CD14-positive monocyte (primary cell): ENCODE measurements around the gene TMA7. TPM values are rescaled to one million over a fixed set of nuclear protein-coding genes. Genes with fewer than 3 reads are reported as not detected.
A peak's percentile ranks its signal among the peaks of the same experiment; 100 is the strongest.

Experiments used
- DNase-seq, 3 donors: peaks; one replicate each; pipeline ENCODE4 v3.0.0-alpha.2; 2011 to 2022
- H2AFZ ChIP-seq: 2 replicates; pipeline ENCODE4 v1.6.0; 2012; ENCODE audit warnings: mild to moderate bottlenecking, low read depth, low read length, inconsistent platforms; ENCODE audit not compliant: insufficient read depth, poor library complexity, severe bottlenecking
- H3K27ac ChIP-seq, 2 donors: 1 replicate in 1 of 2; 2 replicates in 1 of 2; pipeline ENCODE4 v1.5.1; 2012 to 2013; ENCODE audit warnings: low read length in 2 of 2, control low read depth in 1 of 2, inconsistent platforms in 1 of 2, low read depth in 1 of 2, mild to moderate bottlenecking in 1 of 2
- H3K27me3 ChIP-seq, 2 donors: one replicate each; pipeline versions ENCODE4 v1.6.0 to v1.6.1; 2011 to 2013; ENCODE audit warnings: low read length in 2 of 2; ENCODE audit not compliant: control insufficient read depth in 2 of 2, insufficient read depth in 2 of 2
- H3K36me3 ChIP-seq, 2 donors: replicated peaks in 1 of 2; 1 replicate in 1 of 2; 2 replicates in 1 of 2; pipeline versions ENCODE4 v1.5.1 to v1.6.1; 2012 to 2013; ENCODE audit warnings: low read length in 2 of 2, control low read depth in 1 of 2, inconsistent platforms in 1 of 2, mild to moderate bottlenecking in 1 of 2; ENCODE audit not compliant: insufficient read depth in 2 of 2, control insufficient read depth in 1 of 2
- H3K4me1 ChIP-seq, 2 donors: 1 replicate in 1 of 2; 2 replicates in 1 of 2; pipeline versions ENCODE4 v1.5.1 to v1.6.1; 2012 to 2013; ENCODE audit warnings: low read length in 2 of 2, control low read depth in 1 of 2, inconsistent platforms in 1 of 2, mild to moderate bottlenecking in 1 of 2, moderate library complexity in 1 of 2; ENCODE audit not compliant: insufficient read depth in 2 of 2, control insufficient read depth in 1 of 2
- H3K4me2 ChIP-seq: replicated peaks from 2 replicates; pipeline ENCODE3; 2012; ENCODE audit warnings: low read length, moderate library complexity, mild to moderate bottlenecking; ENCODE audit not compliant: poor library complexity, severe bottlenecking; ENCODE audit errors: extremely low read depth
- H3K4me3 ChIP-seq, 3 experiments: fragments of 200-600 bp in 1 of 3; sonication (generic) in 1 of 3; replicated peaks in 1 of 3; 1 replicate in 2 of 3; 2 replicates in 1 of 3; pipeline ENCODE4 v1.5.1; 2011 to 2013; ENCODE audit warnings: low read length in 3 of 3, mild to moderate bottlenecking in 3 of 3, control low read depth in 2 of 3, low read depth in 2 of 3, inconsistent platforms in 1 of 3, moderate library complexity in 1 of 3
- H3K79me2 ChIP-seq: 2 replicates; pipeline ENCODE4 v1.6.0; 2012; ENCODE audit warnings: mild to moderate bottlenecking, control low read depth, inconsistent platforms, low read length, moderate library complexity; ENCODE audit not compliant: insufficient read depth
- H3K9ac ChIP-seq: 2 replicates; pipeline ENCODE4 v1.6.0; 2017; ENCODE audit warnings: low read length, mild to moderate bottlenecking; ENCODE audit not compliant: insufficient read depth, poor library complexity, severe bottlenecking
- H3K9me3 ChIP-seq, 2 donors: replicated peaks in 1 of 2; 1 replicate in 1 of 2; 2 replicates in 1 of 2; pipeline versions ENCODE4 v1.5.1 to v1.6.1; 2012 to 2013; ENCODE audit warnings: low read length in 2 of 2, control low read depth in 1 of 2; ENCODE audit not compliant: control insufficient read depth in 1 of 2, insufficient read depth in 1 of 2
- H4K20me1 ChIP-seq: 2 replicates; pipeline ENCODE4 v1.6.0; 2012; ENCODE audit warnings: mild to moderate bottlenecking, low read length, control low read depth, moderate library complexity; ENCODE audit not compliant: insufficient read depth
- H3K27ac Mint-ChIP-seq, 7 donors: one replicate each; pipeline ENCODE4 v1.8.0; 2020; ENCODE audit warnings: mild to moderate bottlenecking in 7 of 7, mixed read lengths in 7 of 7, moderate library complexity in 6 of 7, inconsistent platforms in 2 of 7
- H3K27me3 Mint-ChIP-seq, 3 donors: one replicate each; pipeline ENCODE4 v1.8.0; 2021 to 2022; ENCODE audit warnings: low read depth in 3 of 3, mild to moderate bottlenecking in 3 of 3, mixed read lengths in 3 of 3, moderate library complexity in 3 of 3, inconsistent platforms in 1 of 3
- H3K36me3 Mint-ChIP-seq, 2 donors: one replicate each; pipeline ENCODE4 v1.8.0; 2020; ENCODE audit warnings: mixed read lengths in 2 of 2, inconsistent platforms in 1 of 2, mild to moderate bottlenecking in 1 of 2
- H3K4me1 Mint-ChIP-seq: one replicate; pipeline ENCODE4 v1.8.0; 2020; ENCODE audit warnings: mild to moderate bottlenecking, mixed read lengths
- H3K4me3 Mint-ChIP-seq, 2 donors: one replicate each; pipeline ENCODE4 v1.8.0; 2020; ENCODE audit warnings: mild to moderate bottlenecking in 2 of 2, mixed read lengths in 2 of 2, moderate library complexity in 1 of 2
- H3K9me3 Mint-ChIP-seq, 7 donors: one replicate each; pipeline ENCODE4 v1.8.0; 2020 to 2022; ENCODE audit warnings: mixed read lengths in 7 of 7, mild to moderate bottlenecking in 6 of 7, moderate library complexity in 6 of 7, inconsistent platforms in 2 of 7
- CTCF ChIP-seq: fragments of 200-600 bp; IDR thresholded peaks from one replicate; pipeline ENCODE4 v1.8.0; 2022; ENCODE audit warnings: antibody characterized with exemption, mild to moderate bottlenecking
- WGBS: methylation state at CpG from one replicate; pipeline ENCODE4 v1.1.5; 2013; ENCODE audit warnings: missing lambda C conversion rate; ENCODE audit not compliant: insufficient coverage; 5-methylcytosine and 5-hydroxymethylcytosine counted together
- intact Hi-C, 2 donors: fragments of 100-400 bp; cut with micrococcal nuclease; formaldehyde crosslinking; loops; one replicate each; pipeline versions ENCODE4 v1.15.0 to v1.15.1; 2023
- polyA minus RNA-seq: library from RNA; depleted of rRNA, polyadenylated mRNA; stranded (reverse); fragments of >200 nt; gene quantifications from 2 replicates; pipeline ENCODE4 v1.2.3, GENCODE V29; 2012
- polyA plus RNA-seq, 3 donors: library from polyadenylated mRNA; depleted of rRNA in 1 of 3; unstranded in 2 of 3; stranded (reverse) in 1 of 3; fragments of 300-500 nt in 2 of 3; fragments of >200 nt in 1 of 3; fragmentation: Illumina TruSeq in 2 of 3; gene quantifications; 1 replicate in 2 of 3; 2 replicates in 1 of 3; pipeline ENCODE4 v1.2.3, GENCODE V29; 2012 to 2021
- total RNA-seq, 12 experiments: library from RNA in 1 of 12; stranded (reverse) in 1 of 12; fragments of 120-200 nt in 1 of 12; gene quantifications; one replicate each; pipeline ENCODE4 v1.2.4 and lab custom pipeline; 2013 to 2026; ENCODE audit warnings: mixed read lengths in 6 of 12, inconsistent platforms in 1 of 12

TMA7 gene
- 448 TPM for total RNA-seq (2013)
- 100 to 1,000 TPM; 301 to 559 (median 478) TPM for polyA plus RNA-seq
- 43.6 and 74.8 TPM in 2 replicates for polyA minus RNA-seq
- total RNA-seq (lab: John Stamatoyannopoulos, UW): 16.4 to 71.5 (median 54.2) reads per million in 11 experiments

- Mint-ChIP-seq H3K27me3 (peaks cover 0 to 3% (median 0%) of the 10 kb centered on the region in 3 donors), H3K9me3 (no peaks in the 10 kb centered on the region), H3K4me1 (peaks cover 33% of the 10 kb centered on the region), H3K27ac (peak within 1 kb of the TSS; percentile 93 to 99 (median 98)), H3K4me3 (peak within 1 kb of the TSS; percentile 98 to 99), H3K36me3 (peaks cover 12 to 34% of the 10 kb centered on the region in 2 donors)
- H3K4me1 ChIP-seq: peaks cover 25 to 40% of the 10 kb centered on the region in 2 donors
- DNase-seq: peak; percentile 95 to 98 (median 96)
- 0% methylated on average over 54 of the region's 54 CpGs for WGBS
- TF ChIP-seq CTCF: no peak
- peak within 1 kb of the TSS; percentile 86 for H2AFZ ChIP-seq
- H3K36me3 ChIP-seq: peaks cover 15 to 34% of the 10 kb centered on the region in 2 donors
- peak within 1 kb of the TSS; percentile 91 for H3K9ac ChIP-seq
- peak within 1 kb of the TSS; percentile 83 for H3K4me2 ChIP-seq
- peak within 1 kb of the TSS; percentile 81 to 86 (median 84) for H3K4me3 ChIP-seq
- H3K9me3 ChIP-seq: no peaks in the 10 kb centered on the region
- no peaks in the 10 kb centered on the region for H3K27me3 ChIP-seq
- intact Hi-C loops: loop anchor here (5.0 to 10.0 kb wide), 5 partner anchors 38 to 1155 kb away; partner anchors contain the start of genes CDC25A (in 1 of the 2), KIF9 (in 1 of the 2), KLHL18 (in 1 of the 2) and SMARCC1 (in 1 of the 2)
- peaks cover 49% of the 10 kb centered on the region for H3K79me2 ChIP-seq
- H3K27ac ChIP-seq: peak within 1 kb of the TSS; percentile 77 to 97
- H4K20me1 ChIP-seq: peaks cover 4% of the 10 kb centered on the region
These were observed at the start of gene TMA7, which contains the start of gene CCDC51 for GRCh38 chr3:48439820-48440589. TSS of gene TMA7 (plus strand) at chr3:48440257. CDS start at chr3:48440297, 40 bp downstream. TSS of gene CCDC51 (minus strand) at chr3:48440119. CDS start at chr3:48435128, 4,991 bp downstream.

DNA sequence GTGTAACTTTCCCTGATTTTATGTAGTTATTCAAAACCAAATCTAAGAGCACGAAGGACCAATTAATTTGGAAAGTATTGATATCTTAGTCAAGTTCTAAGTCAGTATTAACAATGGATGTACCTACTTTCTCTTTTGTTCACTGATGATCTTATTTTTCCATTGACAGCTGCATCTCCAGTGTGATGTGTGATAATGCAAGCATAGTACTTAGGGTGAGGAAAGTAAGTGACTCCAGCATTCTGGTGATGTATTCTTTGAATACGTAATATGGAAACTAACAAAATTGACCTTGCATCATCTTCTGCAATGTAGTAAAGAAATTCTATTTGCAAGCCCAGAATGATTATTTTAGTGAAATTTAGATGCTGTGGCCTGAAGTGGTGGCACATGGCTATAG is 45.7 kb upstream of the TMA7 start:
- intact Hi-C loops: no loop called here
- Histone ChIP-seq H3K79me2 (no peaks in the 10 kb centered on the region), H3K4me3 (no peak overlapping the region), H4K20me1 (no peaks in the 10 kb centered on the region), H3K9ac (no peak overlapping the region), H3K27me3 (no peaks in the 10 kb centered on the region), H3K4me2 (no peak overlapping the region), H3K4me1 (peaks cover 11 to 14% of the 10 kb centered on the region in 2 donors), H3K9me3 (no peaks in the 10 kb centered on the region), H3K36me3 (no peaks in the 10 kb centered on the region), H3K27ac (no peak overlapping the region), H2AFZ (no peak overlapping the region)
- H3K27ac Mint-ChIP-seq: no peak overlapping the region
- no peaks in the 10 kb centered on the region for H3K9me3 Mint-ChIP-seq
- peaks cover 17% of the 10 kb centered on the region for H3K4me1 Mint-ChIP-seq
- WGBS: 100% methylated on average over 1 of the region's 2 CpGs
- no peak for TF ChIP-seq CTCF
- DNase-seq: no peak
- H3K4me3 Mint-ChIP-seq: no peak overlapping the region
- peaks cover 2 to 5% (median 2%) of the 10 kb centered on the region in 3 donors for H3K27me3 Mint-ChIP-seq
- H3K36me3 Mint-ChIP-seq: no peaks in the 10 kb centered on the region
